ENCODE data around the gene AMIGO3. TPM values are rescaled to one million over a fixed set of nuclear protein-coding genes. Genes with fewer than 3 reads are reported as not detected.

The AMIGO3 gene
- total and polyA plus RNA-seq, 4 donors = 0.11 to 1.1 TPM; not detected in 2

- 98% methylated on average over 4 of the region's 4 CpGs for WGBS
- Histone ChIP-seq H3K27me3 (ENCODE audit: control insufficient read depth in 4 of 4, insufficient read depth in 4 of 4, low read length in 3 of 4) (no peaks in the 10 kb centered on the region), H3K4me3 (ENCODE audit: low read depth in 1 of 3, low read length in 3 of 3) (no peak overlapping the region), H3K36me3 (ENCODE audit: control insufficient read depth in 4 of 4, insufficient read depth in 3 of 4, low read depth in 1 of 4, low read length in 3 of 4) (peaks cover 0 to 2% (median under 1%) of the 10 kb centered on the region in 4 donors), H3K9me3 (ENCODE audit: control insufficient read depth in 4 of 4, low read length in 3 of 4) (no peaks in the 10 kb centered on the region), H3K9ac (ENCODE audit: low read depth in 1 of 2, low read length in 2 of 2) (no peak overlapping the region), H3K27ac (ENCODE audit: low read depth in 1 of 2, low read length in 2 of 2) (no peak overlapping the region), H3K4me1 (ENCODE audit: control insufficient read depth in 4 of 4, insufficient read depth in 4 of 4, low read length in 3 of 4) (no peaks in the 10 kb centered on the region)
- TF ChIP-seq YY1 (IDR thresholded peaks at IDR 0.05) (no peak), ZBTB33 (IDR thresholded peaks at IDR 0.05) (no peak), CTCF (IDR thresholded peaks at IDR 0.05; ENCODE audit: low read depth, low read length, missing input control) (no peak), HNF4G (IDR thresholded peaks at IDR 0.05) (no peak), MAX (IDR thresholded peaks at IDR 0.05) (no peak), REST (IDR thresholded peaks at IDR 0.05) (no peak), EGR1 (IDR thresholded peaks at IDR 0.05; ENCODE audit: low read depth in 2 of 2) (no peak), RAD21 (IDR thresholded peaks at IDR 0.05) (no peak), TAF1 (conservative IDR thresholded peaks at IDR 0.05) (no peak), SP1 (IDR thresholded peaks at IDR 0.05) (no peak), FOXA2 (IDR thresholded peaks at IDR 0.05) (no peak), FOXA1 (IDR thresholded peaks at IDR 0.05) (no peak), JUND (IDR thresholded peaks at IDR 0.05) (no peak), ATF3 (IDR thresholded peaks at IDR 0.05) (no peak), GABPA (IDR thresholded peaks at IDR 0.05 in 1 of 2, conservative IDR thresholded peaks at IDR 0.05 in 1 of 2) (no peak), HNF4A (conservative IDR thresholded peaks at IDR 0.05) (no peak), NR2F2 (IDR thresholded peaks at IDR 0.05) (no peak)
- no peak for DNase-seq (ENCODE audit: low spot score)
Observed at GRCh38 chr3:49763981-49764380, 44.5 kb upstream of the AMIGO3 start.

GRCh38 chr3:49761661-49762060 lies 42.2 kb upstream of the AMIGO3 start:
- no peak for DNase-seq (ENCODE audit: low spot score)
- Histone ChIP-seq H3K27me3 (ENCODE audit: control insufficient read depth in 4 of 4, insufficient read depth in 4 of 4, low read length in 3 of 4) (no peaks in the 10 kb centered on the region), H3K4me1 (ENCODE audit: control insufficient read depth in 4 of 4, insufficient read depth in 4 of 4, low read length in 3 of 4) (no peaks in the 10 kb centered on the region), H3K9me3 (ENCODE audit: control insufficient read depth in 4 of 4, low read length in 3 of 4) (no peaks in the 10 kb centered on the region), H3K9ac (ENCODE audit: low read depth in 1 of 2, low read length in 2 of 2) (no peak overlapping the region), H3K4me3 (ENCODE audit: low read depth in 1 of 3, low read length in 3 of 3) (no peak overlapping the region), H3K27ac (ENCODE audit: low read depth in 1 of 2, low read length in 2 of 2) (no peak overlapping the region), H3K36me3 (ENCODE audit: control insufficient read depth in 4 of 4, insufficient read depth in 3 of 4, low read depth in 1 of 4, low read length in 3 of 4) (peaks cover 0 to 2% (median under 1%) of the 10 kb centered on the region in 4 donors)
- WGBS = 90% methylated on average over 3 of the region's 3 CpGs
- TF ChIP-seq TAF1 (conservative IDR thresholded peaks at IDR 0.05) (no peak), MAX (IDR thresholded peaks at IDR 0.05) (no peak), YY1 (IDR thresholded peaks at IDR 0.05) (no peak), ZBTB33 (IDR thresholded peaks at IDR 0.05) (no peak), FOXA2 (IDR thresholded peaks at IDR 0.05) (no peak), EGR1 (IDR thresholded peaks at IDR 0.05; ENCODE audit: low read depth in 2 of 2) (no peak), HNF4G (IDR thresholded peaks at IDR 0.05) (no peak), SP1 (IDR thresholded peaks at IDR 0.05) (no peak), GABPA (IDR thresholded peaks at IDR 0.05 in 1 of 2, conservative IDR thresholded peaks at IDR 0.05 in 1 of 2) (no peak), HNF4A (conservative IDR thresholded peaks at IDR 0.05) (no peak)
